Left ventricle myocardium inferior (tissue), 1 donor: ENCODE measurements around the gene PCDHGB4. TPM values are rescaled to one million over a fixed set of nuclear protein-coding genes. Genes with fewer than 3 reads are reported as not detected.

Experiments
- DNase-seq: peaks from one replicate; pipeline ENCODE4 v3.0.0-alpha.2; 2020
- H3K27ac ChIP-seq: fragments of 200-600 bp; replicated peaks from 2 replicates; pipeline ENCODE4 v1.8.0; 2021
- H3K27me3 ChIP-seq: fragments of 200-600 bp; 2 replicates; pipeline ENCODE4 v1.8.0; 2021; ENCODE audit warnings: low read depth
- H3K36me3 ChIP-seq: fragments of 200-600 bp; 2 replicates; pipeline ENCODE4 v1.8.0; 2021
- H3K4me1 ChIP-seq: fragments of 200-600 bp; 2 replicates; pipeline ENCODE4 v1.8.0; 2021
- H3K4me3 ChIP-seq: fragments of 200-600 bp; 2 replicates; pipeline ENCODE4 v1.8.0; 2021; ENCODE audit warnings: mild to moderate bottlenecking, moderate library complexity
- H3K9me3 ChIP-seq: fragments of 200-600 bp; replicated peaks from 2 replicates; pipeline ENCODE4 v1.8.0; 2021
- CTCF ChIP-seq: fragments of 200-600 bp; IDR thresholded peaks from 2 replicates; pipeline ENCODE4 v1.8.0; 2021; ENCODE audit warnings: antibody characterized with exemption, mild to moderate bottlenecking, borderline replicate concordance
- intact Hi-C: fragments of 100-400 bp; cut with micrococcal nuclease; formaldehyde crosslinking; loops from one replicate; pipeline ENCODE4 v1.11.0; 2022
- total RNA-seq: library from RNA; stranded (reverse); fragmentation: NEBNext Ultra II Directional; extraction: Animal tissue kit (Norgen Biotek cat#: 25700); gene quantifications from one replicate; pipeline ENCODE4 v1.2.1, GENCODE V29; 2021
- donor health status: DM: no; HTN: yes; CAD: no; lungs with severe emphysema.

Gene PCDHGB4
- total RNA-seq, 1 donor from 2014 or later: 4.2 TPM

DNA sequence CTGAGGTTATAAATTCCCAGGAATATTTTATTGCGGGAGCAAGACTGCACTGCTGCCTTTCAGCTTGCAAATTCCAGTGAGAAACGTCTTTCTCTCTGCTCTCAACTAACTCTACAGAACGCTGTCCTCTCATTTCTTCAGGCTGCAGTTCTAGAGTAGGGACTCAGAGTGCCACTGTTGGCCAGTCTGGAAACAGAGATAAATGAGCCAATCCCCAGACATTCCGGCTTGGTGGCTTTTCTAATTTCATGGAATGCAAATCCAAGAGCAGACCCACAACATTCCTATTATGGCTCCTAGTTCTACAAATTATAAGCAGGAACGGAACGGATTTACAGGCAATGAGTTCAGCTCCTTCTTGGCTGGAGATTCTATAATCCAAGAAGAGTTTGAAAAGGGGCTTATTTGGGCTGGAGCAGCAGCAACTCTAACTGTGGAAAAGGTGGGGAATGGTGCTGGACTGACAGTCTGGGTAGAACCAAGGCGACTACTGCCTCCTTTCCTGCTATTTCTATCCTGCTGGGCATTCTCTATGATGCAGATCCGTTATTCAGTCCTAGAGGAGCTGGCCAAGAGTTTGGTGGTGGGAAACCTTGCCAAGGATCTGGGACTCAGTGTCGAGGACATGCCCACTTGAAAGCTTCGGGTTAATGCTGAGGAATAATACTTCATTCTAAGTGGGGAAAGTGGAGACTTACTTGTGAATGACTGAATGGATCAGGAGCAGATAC is 52.1 kb downstream of the PCDHGB4 start:
- H3K27me3 ChIP-seq: no peaks in the 10 kb centered on the region
- H3K27ac ChIP-seq: no peak overlapping the region
- H3K4me3 ChIP-seq: no peak overlapping the region
- no peak for TF ChIP-seq CTCF
- no peak for DNase-seq
- H3K4me1 ChIP-seq: peaks cover 21% of the 10 kb centered on the region
- H3K9me3 ChIP-seq: peaks cover 92% of the 10 kb centered on the region
- intact Hi-C loops: loop anchor here (10.0 kb wide), 1 partner anchor 85 kb away; no protein-coding TSS in a partner anchor
- H3K36me3 ChIP-seq: peaks cover 18% of the 10 kb centered on the region

Other genes starting within 250 kb of the PCDHGB4 start
- gene PCDHB6, start 237.6 kb upstream of the PCDHGB4 start, total RNA-seq: 0.14 TPM
- 0.55 TPM for gene PCDHB7, start 215.1 kb upstream of the PCDHGB4 start, total RNA-seq
- 2.1 TPM for gene PCDHB8, start 209.9 kb upstream of the PCDHGB4 start, total RNA-seq
- gene PCDHB16, start 205.3 kb upstream of the PCDHGB4 start, total RNA-seq: 1.4 TPM
- gene PCDHB9, start 200.5 kb upstream of the PCDHGB4 start, total RNA-seq: 1.2 TPM
- 0.63 TPM for gene PCDHB10, start 195.3 kb upstream of the PCDHGB4 start, total RNA-seq
- 0.77 TPM for gene PCDHB11, start 188.1 kb upstream of the PCDHGB4 start, total RNA-seq
- 0.69 TPM for gene PCDHB12, start 179.0 kb upstream of the PCDHGB4 start, total RNA-seq
- gene PCDHB13, start 173.8 kb upstream of the PCDHGB4 start, total RNA-seq: 2.5 TPM
- gene PCDHB14, start 164.4 kb upstream of the PCDHGB4 start, total RNA-seq: 1.9 TPM
- gene PCDHB15, start 142.3 kb upstream of the PCDHGB4 start, total RNA-seq: 2.8 TPM
- gene SLC25A2, start 83.6 kb upstream of the PCDHGB4 start, total RNA-seq: not detected
- 108 TPM for gene TAF7, start 66.9 kb upstream of the PCDHGB4 start, total RNA-seq
- gene PCDHGA1, start 57.2 kb upstream of the PCDHGB4 start, total RNA-seq: 3.1 TPM
- 7.8 TPM for gene PCDHGA2, start 48.9 kb upstream of the PCDHGB4 start, total RNA-seq
- 12.2 TPM for gene PCDHGA3, start 43.9 kb upstream of the PCDHGB4 start, total RNA-seq
- 5.7 TPM for gene PCDHGB1, start 37.6 kb upstream of the PCDHGB4 start, total RNA-seq
- 7.3 TPM for gene PCDHGA4, start 32.7 kb upstream of the PCDHGB4 start, total RNA-seq
- 8.8 TPM for gene PCDHGB2, start 27.7 kb upstream of the PCDHGB4 start, total RNA-seq
- 4.9 TPM for gene PCDHGA5, start 23.5 kb upstream of the PCDHGB4 start, total RNA-seq
- 6.3 TPM for gene PCDHGB3, start 17.5 kb upstream of the PCDHGB4 start, total RNA-seq
- 5.6 TPM for gene PCDHGA6, start 13.8 kb upstream of the PCDHGB4 start, total RNA-seq
- 5.8 TPM for gene PCDHGA7, start 5.0 kb upstream of the PCDHGB4 start, total RNA-seq
- 8.5 TPM for gene PCDHGA8, start 4.9 kb downstream of the PCDHGB4 start, total RNA-seq
- gene PCDHGB5, start 10.2 kb downstream of the PCDHGB4 start, total RNA-seq: 6.0 TPM
- gene PCDHGA9, start 15.1 kb downstream of the PCDHGB4 start, total RNA-seq: 3.9 TPM
- 5.0 TPM for gene PCDHGB6, start 20.3 kb downstream of the PCDHGB4 start, total RNA-seq
- 5.0 TPM for gene PCDHGA10, start 25.3 kb downstream of the PCDHGB4 start, total RNA-seq
- 7.9 TPM for gene PCDHGB7, start 30.0 kb downstream of the PCDHGB4 start, total RNA-seq
- gene PCDHGA11, start 33.4 kb downstream of the PCDHGB4 start, total RNA-seq: 3.8 TPM
- gene PCDHGA12, start 42.8 kb downstream of the PCDHGB4 start, total RNA-seq: 4.8 TPM
- gene PCDHGC3, start 88.3 kb downstream of the PCDHGB4 start, total RNA-seq: 15.6 TPM
- 1.8 TPM for gene PCDHGC4, start 97.3 kb downstream of the PCDHGB4 start, total RNA-seq
- gene PCDHGC5, start 101.4 kb downstream of the PCDHGB4 start, total RNA-seq: 2.9 TPM
- gene DIAPH1, start 231.3 kb downstream of the PCDHGB4 start, total RNA-seq: 53.1 TPM
- gene HDAC3, start 249.2 kb downstream of the PCDHGB4 start, total RNA-seq: 27.4 TPM
- gene RELL2, start 249.3 kb downstream of the PCDHGB4 start, total RNA-seq: 1.0 TPM